GM19035 (cell line): Measurements from ENCODE around the gene PROCR.
"Not testable (repeated sequence)": the region's sequence is repeated elsewhere in the genome, so short reads cannot be mapped to it uniquely, and the experiment has no call there.

Source experiments
- ATAC-seq: cut with Tn5 transposase; IDR thresholded peaks from one replicate; pipeline ENCODE4 v1.9.1; 2021; ENCODE audit not compliant: unreplicated experiment

PROCR gene

DNA sequence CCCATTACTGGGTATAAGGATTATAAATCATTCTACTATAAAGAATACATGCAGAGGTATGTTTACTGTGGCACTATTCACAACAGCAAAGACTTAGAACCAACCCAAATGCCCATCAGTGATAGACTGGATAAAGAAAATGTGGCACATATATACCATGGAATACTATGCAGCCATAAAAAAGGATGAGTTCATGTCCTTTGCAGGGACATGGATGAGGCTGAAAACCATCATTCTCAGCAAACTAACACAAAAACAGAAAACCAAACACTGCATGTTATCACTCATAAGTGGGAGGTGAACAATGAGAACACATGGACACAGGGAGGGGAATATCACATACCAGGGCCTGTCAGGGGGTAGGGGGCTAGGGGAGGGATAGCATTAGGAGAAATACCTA, 7.3 kb upstream of the PROCR start:
- ATAC-seq = not testable (repeated sequence)

DNA sequence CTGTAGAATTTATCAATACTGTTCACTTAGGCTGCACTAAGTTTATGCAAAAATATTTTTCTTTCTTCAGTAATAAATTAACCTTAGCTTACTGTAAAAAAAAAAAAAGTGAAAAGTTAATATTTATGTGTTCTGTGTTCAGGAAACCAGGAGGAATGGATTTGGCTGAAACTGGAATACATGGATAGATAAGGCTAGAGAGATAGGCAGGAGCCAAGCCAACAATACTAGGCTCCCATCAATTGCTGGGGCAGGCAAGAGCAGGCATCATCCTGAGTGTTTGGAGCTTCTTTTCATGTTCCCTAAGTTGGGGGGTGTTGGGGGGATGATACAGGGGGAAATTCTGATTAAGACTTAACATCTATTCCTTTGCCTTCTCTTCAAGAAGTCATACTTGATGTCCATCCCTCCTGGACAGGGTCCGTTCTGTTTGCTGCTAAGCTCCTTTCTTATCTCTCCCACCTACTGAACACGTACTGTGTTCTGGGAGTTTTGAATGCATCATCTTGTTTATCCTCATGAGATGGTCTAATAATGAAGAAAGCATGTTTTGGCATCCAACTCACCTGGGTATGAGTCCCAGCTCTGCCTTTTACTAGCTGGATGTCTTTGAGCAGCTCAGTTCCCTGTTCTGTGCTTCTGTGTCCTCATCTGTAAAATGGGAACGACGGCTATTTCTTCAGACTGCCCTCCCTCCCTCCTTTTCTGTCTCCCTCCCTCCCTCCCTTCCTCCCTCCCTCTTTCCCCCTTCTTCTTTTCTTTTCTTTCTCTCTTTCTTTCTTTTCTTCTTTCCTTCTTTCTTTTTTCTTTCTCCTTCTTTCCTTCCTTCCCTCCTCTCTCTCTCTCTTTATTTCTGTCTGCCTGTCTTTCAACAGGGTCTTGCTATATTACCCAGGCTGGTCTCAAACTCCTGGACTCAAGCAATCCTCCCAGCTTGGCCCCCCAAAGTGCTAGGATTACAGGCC, 6.4 kb upstream of the PROCR start:
- ATAC-seq = no peak

DNA sequence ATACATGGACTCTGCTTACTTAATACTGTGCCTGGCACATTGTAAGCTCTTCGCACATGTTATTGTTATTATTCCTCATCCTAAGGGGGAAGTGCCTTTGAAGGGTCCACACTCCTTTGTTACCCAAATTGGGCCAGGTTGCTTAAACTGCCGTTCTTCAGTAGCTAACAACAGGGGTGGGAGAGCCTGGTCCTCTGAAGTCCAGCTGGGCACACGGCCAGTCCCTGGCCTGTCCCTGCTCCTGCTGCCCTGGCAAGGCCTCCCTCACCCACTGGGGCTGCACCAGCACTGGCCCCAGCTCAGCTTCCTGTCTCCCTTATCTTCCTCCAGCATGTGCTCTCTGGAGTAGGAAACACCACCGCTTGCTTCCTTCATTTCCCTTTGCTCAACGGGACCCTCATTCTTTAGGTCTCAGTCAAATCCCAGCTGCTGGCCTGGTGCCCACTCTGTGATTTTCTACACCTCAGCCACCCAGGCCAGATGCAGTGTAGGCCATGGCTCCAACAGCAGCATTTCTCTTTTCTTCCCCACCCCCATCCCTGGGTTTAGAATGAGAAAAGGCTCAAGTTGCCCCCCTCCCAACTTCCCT, 5.5 kb upstream of the PROCR start:
- no peak for ATAC-seq

DNA sequence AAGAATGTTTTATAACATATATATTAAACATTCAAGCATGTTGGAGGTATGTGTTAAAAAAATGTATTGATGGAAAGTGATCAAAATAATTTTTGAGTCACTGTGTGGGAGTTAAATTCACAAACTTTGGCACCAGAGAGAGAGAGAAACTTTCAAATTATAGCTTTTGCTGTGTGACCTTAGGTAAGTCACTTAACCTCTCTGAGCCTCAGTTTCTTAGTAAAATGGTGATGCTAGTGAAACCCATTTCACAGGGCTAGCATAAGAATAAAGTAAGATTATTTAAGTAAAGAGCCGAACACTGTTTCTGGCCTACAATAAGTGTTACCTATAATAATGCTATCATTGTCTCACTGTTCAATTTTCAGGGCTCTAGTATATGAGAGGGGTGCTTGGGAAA, 4.1 kb upstream of the PROCR start:
- no peak for ATAC-seq

DNA sequence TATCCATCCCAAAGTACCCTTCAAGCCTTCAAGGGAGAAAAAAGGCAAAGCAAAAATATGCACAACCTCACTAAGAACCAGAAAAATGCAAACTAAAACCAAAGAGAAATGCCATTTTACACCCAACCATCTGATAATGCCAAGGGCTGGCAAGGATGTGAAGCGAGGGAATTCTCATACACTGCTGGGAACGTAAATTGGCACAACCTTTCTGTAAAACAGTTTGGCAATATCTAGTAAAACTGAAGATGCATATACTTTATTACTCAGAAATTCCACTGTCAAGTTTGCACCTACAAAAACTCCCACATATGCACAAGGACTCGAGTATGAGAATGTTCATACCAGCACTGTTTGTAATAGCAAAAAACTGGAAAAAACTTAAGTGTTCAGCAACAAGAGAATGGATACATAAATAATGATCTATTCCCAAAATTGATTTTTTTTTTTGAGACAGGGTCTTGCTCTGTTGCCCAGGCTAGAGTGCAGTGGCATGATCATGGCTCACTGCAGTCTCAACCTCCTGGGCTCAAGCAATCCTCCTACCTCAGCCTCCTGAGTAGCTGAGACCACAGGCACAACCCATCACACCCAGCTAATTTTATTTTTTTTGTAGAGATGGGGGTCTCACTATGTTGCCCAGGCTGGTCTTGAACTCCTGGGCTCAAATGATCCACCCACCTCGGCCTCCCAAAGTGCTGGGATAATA, 3.0 kb upstream of the PROCR start:
- not testable (repeated sequence) for ATAC-seq

DNA sequence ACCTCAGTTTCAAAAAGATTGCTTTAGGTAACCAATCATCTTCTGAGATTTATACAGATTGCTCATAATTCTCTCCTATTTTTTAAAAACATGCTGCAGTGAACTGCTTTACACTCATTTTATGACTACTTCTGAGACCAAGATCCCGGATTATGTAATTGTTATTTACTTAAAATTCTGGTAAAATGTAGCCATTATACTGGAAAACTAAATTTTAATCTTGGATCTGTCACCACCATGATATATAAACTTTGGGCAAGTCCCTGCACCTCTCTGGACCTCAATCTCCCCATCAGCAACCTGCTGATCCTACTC, 477 bp upstream of the PROCR start:
- no peak for ATAC-seq

DNA sequence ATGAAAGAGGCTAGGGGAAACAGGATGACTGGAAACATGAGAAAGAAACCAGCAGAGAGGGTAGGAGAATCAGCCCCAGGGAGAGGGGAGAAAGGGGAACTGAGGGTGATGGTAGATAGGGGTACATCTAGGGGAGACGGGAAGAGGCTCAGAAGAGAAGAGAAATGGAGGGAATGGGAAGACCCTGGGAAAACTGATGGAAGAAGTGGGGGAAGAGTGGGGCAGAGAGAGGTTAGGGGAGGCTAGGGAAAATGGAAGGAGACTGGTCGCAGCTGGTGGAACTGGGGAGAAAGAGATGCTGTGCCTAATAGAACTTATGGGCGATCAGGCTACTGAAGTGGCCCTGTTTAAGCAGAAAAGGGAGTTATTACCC, 548 bp downstream of the PROCR start:
- ATAC-seq = no peak

DNA sequence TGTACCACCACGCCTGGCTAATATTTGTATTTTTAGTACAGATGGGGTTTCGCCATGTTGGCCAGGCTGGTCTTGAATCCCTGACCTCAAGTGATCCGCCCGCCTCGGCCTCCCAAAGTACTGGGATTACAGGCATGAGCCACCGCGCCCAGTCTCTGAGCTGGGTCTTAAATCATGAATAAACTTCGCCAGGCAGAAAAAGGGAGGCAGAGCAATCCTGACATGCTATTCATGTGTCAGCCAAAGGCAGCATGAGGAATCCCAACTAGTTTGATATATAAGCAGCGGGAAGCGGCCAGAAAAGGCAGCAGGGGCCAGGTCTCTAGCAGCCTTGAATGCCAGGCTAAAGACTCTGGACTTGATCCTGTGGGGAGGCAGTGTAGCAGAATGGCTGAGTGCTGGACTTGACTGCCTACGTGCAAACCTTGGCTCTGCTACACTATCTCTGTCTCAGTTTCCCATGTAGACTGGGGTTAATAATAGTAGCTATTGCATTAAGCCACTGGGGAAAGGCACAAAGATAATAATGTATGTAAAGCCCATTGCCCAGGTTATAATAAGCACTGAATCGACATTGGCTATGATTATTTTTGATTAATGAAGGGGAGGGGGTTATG, 1.8 kb downstream of the PROCR start:
- ATAC-seq = no peak

DNA sequence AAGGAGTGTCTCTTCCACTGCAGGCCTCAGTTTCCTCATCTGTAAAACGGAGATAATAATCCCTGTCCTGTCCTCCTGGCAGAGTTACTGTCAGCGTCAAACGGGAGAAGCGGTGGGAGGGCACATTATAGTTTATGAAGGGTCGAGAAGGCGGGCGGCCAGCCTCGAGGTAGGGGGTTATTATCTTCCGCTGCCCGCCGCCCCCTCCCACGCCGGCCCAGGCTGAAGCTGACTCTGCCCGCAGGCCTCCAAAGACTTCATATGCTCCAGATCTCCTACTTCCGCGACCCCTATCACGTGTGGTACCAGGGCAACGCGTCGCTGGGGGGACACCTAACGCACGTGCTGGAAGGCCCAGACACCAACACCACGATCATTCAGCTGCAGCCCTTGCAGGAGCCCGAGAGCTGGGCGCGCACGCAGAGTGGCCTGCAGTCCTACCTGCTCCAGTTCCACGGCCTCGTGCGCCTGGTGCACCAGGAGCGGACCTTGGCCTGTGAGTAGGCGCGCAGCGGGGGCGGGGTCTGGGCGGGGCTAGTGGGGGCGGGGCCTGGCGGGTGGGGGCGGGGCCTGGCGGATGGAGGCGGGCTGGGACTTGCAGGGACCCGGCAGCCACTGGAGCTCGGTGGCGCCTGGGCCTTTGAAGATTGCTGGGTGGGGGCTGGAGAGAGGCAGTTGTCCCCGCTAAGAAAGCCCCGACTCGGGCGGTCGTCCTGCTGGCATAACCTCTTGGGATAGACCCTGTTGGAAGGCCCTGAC, 2.8 kb downstream of the PROCR start:
- no peak for ATAC-seq

DNA sequence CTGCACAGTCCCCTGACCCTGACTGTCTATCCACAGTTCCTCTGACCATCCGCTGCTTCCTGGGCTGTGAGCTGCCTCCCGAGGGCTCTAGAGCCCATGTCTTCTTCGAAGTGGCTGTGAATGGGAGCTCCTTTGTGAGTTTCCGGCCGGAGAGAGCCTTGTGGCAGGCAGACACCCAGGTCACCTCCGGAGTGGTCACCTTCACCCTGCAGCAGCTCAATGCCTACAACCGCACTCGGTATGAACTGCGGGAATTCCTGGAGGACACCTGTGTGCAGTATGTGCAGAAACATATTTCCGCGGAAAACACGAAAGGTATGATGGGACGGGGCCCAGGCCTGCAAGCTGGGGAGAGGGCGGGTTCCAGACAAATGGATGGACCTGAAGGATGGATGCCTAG, 4.3 kb downstream of the PROCR start:
- ATAC-seq = no peak

DNA sequence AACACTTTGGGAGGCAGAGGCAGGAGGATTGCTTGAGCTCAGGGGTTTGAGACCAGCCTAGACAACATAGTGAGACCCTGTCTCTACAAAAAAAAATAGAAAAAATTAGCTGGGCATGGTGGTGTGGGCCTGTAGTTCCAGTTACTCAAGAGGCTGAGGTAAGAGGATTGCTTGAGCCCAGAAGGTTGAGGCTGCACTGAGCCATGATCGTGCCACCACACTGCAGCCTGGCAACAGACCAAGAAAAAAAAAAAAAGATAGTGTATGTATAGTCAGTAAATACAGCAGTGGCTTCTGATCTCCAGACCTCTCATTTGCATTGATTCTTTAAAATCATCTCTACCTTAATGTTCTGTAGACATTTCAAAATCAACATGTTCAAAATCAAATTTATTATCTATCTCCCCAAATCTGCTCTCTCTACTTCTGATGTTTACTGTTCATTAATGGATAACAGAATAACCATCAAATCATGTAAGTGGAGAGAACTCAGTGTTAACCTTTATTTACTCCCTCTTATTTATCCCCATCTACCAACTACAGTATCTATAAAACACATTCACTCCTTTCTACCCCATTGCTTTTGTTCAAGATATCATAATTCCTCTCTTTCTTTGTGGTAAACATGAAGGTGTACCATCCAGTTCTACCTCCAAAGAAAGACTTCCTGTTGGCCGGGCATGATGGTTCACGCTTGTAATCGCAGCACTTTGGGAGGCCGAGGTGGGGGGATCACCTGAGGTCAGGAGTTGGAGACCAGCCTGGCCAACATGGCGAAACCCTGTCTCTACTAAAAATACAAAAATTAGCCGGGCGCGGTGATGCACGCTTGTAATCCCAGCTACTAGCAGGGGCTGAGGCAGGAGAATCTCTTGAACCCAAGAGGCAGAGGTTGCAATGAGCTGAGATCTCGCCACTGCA, 7.7 kb downstream of the PROCR start:
- no peak for ATAC-seq

DNA sequence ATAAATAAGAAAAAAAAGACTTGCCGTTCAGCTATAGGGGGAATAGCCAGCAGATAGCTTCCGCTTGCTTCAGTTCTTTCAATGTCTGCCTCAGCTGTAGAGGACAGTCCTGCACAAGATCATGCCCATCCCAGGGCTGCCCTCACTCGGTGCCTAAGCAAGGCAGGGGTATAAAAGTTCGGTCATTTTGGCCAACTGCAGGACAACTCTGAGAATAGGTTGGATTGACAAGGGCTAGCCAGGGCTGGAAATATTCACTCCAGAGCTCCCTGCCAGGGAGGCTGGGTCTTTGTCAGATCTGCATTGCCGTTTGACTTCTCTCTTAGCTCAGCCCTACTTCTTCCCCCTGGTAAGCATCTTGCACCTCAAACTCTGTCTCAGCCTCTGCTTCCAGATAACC, 8.4 kb downstream of the PROCR start:
- ATAC-seq = no peak

DNA sequence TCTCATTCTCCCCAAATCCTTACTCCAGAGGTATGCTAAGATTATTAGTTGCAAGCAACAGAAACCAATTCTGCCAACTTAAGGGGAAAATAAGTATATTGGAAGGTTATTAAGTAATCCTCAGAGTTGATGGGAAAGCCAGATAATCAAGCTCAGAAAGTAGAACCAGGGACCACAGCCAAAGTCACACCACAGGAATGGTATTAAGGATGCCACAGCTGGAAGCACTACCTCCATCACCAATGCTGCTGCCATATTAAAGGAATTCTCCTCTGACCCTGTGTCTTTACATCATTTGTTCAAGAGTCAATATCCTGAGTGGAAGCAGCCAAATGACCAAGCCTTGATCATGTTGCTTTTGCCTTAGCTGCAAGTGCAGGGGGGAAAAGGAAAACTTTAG, 9.9 kb downstream of the PROCR start:
- no peak for ATAC-seq

DNA sequence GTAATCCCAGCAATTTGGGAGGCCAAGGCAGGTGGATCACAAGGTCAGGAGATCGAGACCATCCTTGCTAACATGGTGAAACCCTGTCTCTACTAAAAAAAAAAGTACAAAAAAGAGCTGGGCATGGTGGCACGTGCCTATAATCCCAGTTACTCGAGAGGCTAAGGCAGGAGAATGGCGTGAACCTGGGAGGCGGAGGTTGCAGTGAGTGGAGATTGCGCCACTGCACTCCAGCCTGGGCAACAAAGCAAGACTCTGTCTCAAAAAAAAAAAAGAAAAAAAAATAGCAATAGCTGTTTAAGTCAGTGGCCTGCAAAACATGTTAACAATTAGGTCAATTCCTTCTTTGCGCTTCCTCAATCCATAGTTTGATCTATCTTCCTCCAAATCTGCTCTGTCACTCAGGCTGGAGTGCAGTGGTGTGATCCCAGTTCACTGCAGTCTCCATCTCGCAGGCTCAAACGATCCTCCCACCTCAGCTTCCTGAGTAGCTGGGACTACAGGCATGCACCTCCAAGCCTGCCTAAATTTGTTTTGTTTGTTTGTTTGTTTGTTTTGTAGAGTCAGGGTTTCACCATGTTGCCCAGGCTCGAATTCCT, 14.9 kb downstream of the PROCR start:
- not testable (repeated sequence) for ATAC-seq

DNA sequence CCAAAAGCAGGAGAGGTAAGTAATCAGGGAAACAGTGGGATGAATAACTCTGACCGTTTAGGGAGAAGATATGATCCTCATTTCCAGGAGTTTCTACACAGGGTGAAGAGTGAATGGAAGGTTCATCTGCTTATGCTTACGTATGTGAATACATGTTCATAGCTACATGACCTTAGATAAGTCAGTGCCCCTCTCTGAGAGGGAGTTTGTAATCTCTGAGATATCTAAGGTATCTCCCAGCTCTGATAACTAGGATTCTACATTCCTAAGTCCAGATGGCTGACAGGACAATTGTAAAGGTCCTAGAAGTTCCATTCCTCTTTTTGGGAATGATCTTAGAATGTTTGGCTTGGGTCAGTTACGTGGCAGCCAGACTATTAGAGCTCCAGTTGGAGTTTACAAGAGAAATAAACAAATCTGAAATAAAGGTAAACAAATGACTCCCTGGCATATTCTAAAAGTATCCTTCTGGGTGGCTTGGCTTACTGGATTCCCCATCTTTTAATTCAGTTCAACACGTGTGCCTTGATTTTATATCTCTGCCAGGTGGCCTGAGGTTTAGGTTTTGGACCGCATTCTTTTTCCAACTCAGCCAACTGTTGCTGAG, 15.8 kb downstream of the PROCR start:
- no peak for ATAC-seq

DNA sequence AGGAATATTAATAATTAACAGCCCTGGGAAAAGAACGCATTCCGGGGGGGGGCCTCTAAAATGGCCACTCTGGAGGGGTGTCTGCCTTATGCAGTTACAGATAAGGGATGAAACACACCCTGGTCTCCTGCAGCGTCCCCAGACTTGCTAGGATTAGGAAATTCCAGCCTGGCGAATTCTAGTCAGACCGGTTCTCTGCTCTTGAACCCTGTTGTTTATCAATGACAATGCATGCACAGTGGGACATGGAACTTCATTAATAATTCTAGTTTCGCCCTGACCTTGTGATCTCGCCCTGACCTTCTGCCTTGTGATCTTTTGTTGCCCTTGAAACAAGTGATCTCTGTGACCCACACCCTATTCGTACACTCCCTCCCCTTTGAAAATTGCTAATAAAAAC, 17.4 kb downstream of the PROCR start:
- not testable (repeated sequence) for ATAC-seq

DNA sequence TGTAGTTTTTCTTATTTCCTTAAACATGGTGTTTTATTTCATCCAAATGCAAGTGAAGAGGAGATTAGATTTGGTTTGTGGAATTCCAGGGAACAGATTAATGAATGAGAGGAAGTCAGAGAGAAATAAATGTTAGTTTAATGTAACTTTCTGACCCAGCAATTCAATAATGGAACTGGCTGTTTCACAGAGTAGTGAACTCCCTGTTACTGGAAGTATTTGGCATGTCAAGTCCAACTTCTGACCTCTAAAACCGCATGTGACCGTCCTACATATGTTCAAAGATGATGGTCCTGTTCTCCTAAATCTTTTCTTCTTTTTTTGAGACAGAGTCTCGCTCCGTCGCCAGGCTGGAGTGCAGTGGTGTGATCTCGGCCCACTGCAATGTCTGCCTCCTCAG, 18.7 kb downstream of the PROCR start:
- ATAC-seq = no peak

DNA sequence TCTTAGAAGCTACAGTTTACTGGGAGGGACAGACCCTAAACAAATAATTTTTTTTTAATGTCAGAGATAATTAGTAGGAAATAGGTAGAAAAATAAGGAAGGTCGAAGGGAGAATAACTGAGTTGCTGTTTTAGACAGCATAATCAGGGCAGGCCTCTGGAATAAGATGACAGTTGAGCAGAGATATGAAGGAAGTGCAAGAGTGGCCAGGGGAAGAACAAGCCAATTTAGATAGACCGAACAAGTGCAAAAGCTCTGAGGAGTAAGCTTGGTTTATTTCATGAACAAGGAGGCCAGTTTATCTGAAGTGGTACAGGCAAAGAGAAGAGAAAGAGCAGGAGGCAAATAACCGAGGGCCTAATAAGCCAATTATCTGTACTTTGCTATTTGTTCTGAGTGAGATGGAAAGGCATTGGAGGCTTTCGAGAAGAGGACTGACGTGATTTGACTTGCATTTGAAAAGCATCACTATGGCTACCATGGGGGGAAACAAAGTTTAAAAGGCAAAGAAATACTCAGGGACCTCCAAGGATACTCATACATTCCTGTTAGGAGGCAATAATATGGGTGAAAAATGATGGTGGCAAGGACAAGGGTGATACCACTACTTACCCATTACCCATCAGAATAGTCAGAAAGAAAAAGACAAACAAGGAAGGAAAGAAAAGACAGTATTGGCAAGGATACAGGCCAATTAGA, 19.7 kb downstream of the PROCR start:
- ATAC-seq = no peak
